GM18517 (cell line): ENCODE data around the gene DDX6.
"Not testable (repeated sequence)": the region's sequence is repeated elsewhere in the genome, so short reads cannot be mapped to it uniquely, and the experiment has no call there.

Experiments
- ATAC-seq: cut with Tn5 transposase; IDR thresholded peaks from one replicate; pipeline ENCODE4 v1.9.1; 2021; ENCODE audit warnings: mild to moderate bottlenecking, moderate library complexity; ENCODE audit not compliant: unreplicated experiment

The DDX6 gene

DNA sequence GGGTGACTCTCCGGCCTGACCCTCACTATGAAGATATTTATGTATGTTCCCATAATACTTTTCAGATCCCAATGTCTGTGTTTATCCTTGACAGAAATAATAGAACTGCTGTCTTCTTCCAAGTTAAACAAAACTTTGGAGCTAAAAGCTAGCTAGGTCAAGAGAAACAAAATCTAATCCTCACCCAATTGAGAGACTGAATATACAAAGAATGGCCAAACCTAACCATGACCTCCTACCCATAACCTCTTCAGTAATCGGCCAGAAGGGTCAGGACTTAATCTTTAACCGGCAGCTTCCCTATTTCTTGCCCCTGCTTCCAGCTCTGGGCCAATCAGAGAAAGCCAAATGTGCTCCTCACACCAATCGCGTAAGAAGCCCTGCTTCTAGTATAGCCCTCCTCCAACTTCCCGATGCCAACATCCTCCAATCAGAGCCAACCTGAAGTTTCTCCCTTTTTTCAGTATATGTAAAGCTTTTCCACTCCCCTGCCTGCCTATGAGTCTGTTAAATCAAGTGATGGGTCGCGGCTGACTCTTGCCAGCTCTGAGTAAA lies 1.7 kb upstream of the DDX6 start:
- ATAC-seq = peak; percentile 84

DNA sequence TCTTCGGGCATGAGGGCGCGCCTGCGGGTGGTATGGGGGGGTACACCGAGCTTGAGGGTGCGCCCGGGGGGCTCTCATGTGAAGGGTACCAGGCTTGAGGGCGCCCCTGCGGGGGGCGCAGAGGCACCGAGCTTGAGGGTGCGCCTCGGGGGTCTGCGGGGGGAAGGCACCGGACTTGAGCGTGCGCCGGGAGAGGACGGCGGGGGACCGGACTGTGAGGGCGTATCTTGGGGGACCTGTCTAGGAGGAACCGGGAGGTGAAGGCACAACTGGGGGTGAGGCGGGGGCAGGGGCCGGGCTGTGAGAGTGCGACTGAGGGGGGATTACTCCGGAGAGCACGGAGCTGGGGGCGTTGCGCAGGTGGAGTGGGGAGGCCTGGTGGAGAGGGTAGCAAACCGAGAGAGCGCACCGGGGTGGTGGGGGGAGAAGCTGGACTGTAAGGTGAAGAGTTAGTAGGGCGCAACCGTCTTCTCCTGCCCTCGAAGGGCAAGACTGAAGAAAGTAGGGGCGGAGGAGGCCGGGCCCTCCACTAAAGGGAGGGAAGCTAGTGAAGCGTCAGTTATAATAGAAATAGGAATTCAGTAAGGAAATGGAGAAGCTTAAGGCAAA lies 1.1 kb upstream of the DDX6 start:
- no peak for ATAC-seq

DNA sequence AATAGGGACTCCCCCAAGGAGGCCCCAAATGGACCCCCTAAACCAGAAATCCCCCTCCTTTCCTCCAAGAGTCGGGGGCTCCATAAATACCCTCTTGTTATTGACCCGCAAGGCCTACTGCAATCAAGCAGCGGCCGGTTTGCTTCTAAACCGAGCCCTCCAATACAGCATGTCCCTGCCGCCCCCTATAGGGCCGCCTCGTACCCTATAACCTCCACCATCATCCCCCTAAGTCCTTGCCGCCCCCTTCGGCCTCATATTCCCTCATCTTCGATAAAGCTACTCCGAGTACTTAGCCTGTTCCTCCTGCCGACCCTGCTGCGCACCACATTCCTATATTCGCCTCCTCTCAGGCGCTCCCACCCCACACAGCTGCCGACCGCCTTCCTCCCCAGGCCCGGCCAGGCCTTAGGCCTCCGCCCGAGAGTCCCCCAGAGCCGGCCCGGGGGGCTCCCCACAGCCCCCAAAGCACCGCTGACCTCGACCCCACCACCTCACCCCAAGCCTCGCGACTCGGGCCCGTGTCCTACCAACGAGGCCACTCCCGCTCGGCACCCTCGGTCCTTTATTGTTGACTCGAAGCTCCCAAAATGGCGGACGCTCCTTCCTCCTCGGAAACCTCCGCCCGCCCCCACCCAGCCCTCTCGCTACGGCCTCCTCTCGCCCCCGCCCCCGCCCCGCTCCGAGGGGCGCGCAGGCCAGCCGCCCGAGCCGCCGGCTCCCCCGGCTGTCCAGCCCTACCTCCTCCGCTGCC lies 430 bp downstream of the DDX6 start:
- no peak for ATAC-seq

DNA sequence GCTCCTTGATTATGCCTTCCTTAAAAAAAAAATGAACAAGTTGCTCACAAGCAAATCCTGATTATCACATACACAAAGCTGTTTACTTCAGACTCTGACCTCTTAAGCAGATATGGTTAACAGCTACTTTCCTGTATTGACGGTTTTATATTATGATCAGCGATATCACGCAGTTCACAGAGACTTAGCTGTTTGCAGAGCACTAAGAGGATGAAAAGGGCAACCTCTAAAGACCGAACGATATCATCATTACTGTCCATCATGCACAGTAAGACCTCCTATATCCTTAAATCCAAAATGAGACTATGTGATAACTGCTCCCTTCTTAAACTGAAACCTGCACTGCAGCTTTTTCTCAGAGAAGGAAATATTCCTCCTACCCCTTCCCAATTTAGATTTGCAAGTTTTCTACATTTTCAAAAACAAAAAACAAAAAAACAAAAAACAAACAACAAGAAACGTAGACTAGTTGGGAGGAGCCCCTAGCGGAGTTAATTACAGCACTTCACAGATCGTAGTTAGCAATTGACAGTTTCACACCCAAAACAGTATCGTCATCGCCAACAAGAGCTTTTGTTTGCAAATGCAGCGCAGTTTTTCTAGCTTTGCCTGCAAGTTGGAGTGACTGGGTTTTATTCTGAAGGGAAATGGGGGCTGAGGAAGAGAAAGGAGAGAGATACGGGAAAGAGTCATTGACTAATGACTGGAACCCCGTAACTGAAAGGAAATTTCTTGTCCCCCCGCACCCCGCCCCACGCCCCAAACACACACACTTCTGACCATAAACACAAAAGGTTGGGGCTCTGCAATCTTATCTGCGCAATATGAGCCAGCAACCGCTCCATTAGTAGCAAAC lies 1.2 kb downstream of the DDX6 start:
- ATAC-seq = no peak

DNA sequence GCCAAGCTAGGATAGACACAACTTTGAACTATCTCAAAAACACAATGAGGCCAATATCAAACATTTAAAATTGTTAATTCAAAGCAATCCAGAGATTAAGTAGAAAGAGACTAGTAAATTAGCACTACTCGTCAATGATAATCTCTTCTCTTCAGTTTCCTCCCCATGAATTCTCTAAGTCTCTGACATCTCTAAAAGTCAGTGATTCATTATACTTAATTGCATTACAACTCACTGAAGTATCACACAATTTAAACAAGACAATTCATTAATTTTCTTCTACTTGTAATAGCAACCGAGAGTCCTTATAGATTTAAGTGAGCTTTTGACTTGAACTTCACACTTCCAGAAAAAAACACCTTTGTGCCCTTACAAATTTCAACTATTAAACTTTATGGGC lies 4.3 kb downstream of the DDX6 start:
- ATAC-seq = no peak

DNA sequence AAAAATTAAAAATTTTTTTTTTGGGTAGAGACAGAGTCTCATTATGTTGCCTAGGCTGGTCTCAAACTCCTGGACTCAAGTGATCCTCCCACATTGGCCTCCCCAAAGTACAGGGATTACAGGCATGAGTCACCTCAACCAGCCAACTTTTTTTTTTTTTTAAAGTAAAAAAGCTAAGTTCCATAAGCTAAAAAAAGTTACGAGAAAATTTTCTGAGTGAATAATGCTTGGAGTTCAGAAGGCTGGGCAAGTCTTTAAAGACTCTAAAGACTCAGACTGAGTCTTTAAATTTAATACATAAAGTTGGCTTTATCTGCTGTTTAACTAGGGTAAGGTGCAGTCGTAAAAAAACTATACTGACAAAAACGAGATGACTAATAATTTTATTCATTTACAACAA lies 5.6 kb downstream of the DDX6 start:
- ATAC-seq = no peak

DNA sequence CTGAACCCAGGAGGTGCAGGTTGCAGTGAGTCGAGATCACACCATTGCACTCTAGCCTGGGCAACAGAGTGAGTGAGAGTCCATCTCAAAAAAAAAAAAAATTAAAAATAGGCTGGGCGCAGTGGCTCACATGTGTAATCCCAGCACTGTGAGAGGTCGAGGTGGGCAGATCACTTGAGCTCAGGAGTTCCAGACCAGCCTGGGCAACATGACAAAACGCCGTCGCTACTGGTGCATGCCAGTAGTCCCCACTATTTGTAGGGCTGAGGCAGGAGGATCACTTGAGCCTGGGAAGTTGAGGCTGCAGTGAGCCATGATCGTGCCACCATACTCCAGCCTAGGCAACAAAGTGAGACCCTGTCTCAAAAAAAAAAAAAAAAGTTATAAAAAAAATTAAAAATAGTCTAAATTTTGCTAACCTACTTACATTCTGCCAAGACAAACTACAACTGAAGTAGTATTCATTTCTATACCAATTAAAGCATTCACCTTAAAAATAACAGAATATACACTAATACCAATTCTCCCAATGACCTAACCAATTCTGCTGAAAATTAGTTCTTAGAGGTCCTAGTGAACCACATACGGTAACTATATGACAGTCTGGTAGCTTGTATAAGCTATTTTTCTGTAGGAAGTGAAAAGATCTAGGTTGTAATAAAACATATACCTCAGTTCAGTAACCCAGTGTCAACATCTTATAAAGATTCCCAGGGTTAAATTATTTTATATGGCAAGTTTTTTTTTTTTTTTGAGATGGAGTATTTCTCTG lies 7.1 kb downstream of the DDX6 start:
- ATAC-seq = no peak

DNA sequence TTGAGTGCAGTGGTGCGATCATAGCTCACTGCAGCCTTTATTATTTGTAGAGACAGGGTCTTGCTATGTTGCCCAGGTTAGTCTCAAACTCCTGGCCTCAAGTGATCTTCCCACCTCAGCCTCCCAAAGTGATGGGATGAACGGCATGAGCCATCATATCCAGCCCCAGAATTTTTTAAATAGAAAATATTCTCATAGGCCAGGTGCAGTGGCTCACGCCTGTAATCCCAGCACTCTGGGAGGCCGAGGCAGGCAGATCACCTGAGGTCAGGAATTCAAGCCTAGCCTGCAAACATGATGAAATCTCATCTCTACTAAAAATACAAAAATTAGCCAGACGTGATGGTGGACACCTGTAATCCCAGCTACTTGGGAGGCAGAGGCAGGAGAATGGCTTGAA lies 7.6 kb downstream of the DDX6 start:
- not testable (repeated sequence) for ATAC-seq

DNA sequence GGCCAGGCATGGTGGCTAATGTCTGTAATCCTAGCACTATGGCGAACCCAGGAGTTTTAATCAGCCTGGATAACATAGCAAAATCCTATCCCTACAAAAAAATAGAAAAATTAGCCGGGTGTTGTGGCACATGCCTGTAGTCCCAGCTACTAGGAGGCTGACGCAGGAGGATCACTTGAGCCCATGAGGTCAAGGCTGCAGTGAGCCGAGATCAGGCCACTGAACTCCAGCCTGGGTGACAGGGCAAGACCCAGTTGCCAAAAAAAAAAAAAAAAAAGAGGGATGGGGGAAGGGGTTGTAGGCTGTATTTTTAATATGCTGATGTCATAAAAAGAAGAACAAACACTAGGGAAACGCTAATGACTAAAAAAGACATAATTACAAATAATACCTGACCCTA lies 12.1 kb downstream of the DDX6 start:
- ATAC-seq = no peak

DNA sequence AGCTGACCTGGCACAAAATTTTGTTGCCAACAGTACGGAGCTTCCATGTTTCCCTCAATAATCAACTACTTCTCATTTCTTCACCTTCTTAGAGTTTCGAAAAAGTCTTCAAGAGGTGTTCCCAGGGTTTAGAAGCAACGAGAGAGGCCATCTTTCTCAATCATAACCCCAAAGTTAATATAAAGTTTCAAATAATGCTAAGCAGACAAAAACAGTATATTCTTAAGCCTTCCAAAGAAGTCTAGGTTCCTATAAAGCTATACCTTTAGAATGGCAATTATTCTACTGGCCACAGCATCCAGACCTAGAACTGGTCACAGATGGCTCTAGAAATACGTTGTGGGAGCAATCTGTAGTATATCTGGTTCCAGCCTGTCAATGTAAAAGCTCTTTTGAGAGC lies 16.9 kb downstream of the DDX6 start:
- no peak for ATAC-seq

DNA sequence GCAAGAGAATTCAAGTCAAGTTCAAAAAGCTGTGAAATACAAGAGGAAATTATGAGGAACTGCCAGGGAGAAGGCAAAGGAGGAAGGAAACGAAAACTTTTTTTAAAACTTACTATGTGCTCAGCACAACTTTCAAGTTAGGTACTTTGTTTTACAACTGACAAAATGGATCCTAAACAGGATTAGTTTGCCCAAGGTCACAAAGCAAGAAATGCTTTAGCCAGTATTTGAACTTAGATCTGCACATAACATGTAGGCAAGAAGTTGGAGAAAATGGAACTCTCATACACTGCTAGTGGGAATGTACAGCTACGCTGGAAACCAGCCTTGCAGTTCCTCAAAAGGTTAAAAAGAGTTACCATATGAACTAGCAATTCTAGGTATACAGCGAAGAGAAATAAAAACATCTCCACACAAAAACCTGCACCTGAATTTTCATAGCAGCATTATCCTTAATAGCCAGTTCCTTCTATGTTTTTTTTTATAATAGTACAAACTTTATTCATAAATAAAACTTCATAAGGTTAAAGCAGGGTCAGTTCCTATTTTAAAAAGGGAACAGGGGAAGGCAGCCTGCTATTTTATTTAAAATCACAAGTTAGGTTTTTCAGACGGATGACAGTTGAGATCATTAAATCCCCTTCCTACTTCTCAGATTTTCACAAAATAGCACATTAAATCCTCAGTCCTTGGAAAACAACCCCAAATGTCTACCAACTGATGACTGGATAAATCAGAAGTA lies 19.2 kb downstream of the DDX6 start:
- ATAC-seq = no peak

DNA sequence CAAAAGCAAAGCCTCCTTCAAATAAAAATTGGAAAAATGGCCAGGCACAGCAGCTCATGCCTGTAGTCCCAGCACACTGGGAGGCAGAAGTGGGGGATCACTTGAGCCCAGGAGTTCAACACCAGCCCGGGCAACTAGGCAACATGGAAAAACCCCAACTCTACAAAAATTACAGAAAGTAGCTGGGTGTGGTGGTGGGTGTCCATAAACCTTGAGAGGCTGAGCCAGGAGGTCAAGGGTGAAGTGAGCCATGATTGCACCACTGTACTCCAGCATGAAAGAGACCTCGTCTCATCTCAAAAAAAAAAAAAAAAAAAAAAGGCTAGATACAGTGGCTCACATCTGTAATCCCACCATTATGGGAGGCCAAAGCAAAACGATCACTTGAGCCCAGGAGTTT lies 22.3 kb downstream of the DDX6 start:
- no peak for ATAC-seq

DNA sequence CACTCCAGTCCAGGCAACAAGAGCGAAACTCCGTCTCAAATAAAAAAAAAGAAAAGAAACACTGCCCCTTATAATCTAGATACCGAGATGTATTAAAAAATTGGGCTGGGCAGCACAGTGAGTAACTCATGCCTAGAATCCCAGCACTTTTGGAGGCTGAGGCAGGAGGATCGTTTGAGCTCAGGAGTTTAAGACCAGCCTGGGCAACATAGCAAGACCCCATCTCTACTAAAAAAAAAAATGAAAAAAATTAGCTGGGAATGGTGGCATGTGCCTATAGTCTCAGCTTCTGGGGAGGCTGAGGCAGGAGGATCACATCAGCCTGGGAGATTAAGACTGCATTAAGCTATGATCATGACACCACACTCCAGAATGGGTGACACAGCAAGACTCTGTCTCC lies 24.9 kb downstream of the DDX6 start:
- ATAC-seq = no peak

DNA sequence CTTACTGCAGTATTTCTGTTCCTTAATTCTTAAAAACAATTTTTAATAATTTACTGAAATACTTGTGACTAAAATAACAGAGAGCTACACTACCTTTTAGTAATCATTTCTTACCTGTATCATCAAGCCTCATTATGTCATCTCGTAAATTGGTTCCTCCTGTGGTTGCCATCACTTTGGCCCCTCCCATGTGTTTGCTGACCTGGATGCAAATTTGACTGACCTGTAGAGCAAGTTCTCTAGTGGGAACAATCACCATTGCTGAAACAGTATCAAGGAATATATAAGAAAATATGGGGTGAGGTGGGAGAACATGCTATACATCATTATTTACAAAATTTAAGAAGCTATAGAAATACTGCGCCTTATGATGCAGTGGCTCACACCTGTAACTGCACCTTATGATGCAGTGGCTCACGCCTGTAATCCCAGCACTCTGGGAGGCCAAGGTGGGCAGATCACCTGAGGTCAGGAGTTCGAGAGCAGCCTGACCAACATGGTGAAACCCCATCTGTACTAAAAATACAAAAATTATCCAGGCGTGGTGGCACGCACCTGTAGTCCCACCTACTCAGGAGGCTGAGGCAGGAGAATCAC lies 25.8 kb downstream of the DDX6 start:
- ATAC-seq = not testable (repeated sequence)

DNA sequence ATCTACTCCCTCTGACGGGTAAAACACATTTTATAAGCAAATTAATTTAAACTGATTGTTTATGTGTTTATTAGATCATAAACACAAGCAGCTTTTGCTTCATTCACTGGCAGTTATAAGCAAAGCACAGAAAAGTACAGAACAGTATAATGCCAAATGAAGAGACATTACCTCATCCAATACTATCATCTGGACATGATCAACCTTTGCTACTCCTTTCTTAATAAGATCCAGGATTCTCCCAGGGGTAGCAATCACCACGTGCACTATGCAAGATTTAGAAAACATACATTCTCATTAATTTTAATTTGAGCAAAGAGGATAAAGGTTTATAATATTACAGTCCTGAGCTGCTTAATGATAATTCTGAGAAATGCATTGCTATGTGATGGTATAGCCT lies 27.9 kb downstream of the DDX6 start:
- ATAC-seq = no peak

DNA sequence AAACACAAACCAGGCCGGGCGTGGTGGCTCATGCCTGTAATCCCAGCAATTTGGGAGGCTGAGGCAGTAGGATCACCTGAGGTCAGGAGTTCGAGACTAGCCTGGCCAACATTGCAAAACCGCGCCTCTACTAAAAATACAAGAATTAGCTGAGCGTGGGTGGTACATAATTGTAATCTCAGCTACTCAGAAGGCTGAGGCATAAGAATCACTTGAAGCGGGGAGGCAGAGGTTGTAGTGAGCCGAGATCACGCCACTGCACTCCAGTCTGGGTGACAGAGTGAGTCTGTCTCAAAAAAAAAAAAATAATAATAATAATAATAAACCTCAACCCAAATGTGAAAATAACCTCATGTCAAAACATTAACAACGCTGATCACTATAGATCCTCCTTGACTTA lies 29.0 kb downstream of the DDX6 start:
- ATAC-seq = not testable (repeated sequence)

DNA sequence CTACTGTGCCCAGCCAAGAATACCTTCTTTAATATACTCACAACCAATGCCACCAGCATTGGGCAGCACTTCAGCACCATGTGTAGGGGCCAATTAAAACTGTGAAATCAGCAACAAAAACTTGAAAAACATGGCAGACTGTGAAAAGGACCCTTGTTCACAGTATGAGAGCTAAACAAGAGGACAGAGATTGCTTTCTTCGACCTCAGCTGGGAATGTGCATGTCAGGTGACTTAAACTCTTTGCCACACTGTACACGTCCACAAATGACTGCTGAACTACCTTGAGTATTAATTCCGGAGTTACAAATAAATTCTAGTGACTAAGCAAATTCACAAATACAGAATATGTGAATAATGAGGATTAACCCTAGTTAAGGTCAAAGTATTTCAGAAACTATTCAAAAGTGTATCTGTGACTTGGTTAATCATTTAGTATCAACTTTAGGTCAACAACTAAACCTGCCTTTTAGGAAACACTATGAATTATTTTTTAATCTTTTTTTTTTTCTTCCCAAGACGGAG lies 33.0 kb downstream of the DDX6 start:
- no peak for ATAC-seq

DNA sequence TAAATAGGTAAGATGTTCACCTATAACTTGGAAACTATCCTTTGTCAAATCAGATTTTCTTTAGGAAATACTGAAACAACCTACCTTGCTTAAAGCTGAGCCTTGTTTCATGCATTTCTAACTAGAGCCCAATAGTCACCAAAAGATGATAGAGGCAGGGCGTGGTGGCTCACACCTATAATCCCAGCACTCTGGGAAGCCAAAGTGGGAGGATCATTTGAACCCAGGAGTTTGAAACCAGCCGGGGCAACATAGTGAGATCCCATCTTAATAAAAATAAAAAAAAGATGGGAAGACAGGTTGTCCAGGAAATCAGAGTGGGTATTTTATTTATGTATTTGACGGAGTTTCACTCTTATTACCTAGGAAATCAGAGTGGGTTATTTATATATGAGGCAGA lies 38.3 kb downstream of the DDX6 start:
- ATAC-seq = no peak

DNA sequence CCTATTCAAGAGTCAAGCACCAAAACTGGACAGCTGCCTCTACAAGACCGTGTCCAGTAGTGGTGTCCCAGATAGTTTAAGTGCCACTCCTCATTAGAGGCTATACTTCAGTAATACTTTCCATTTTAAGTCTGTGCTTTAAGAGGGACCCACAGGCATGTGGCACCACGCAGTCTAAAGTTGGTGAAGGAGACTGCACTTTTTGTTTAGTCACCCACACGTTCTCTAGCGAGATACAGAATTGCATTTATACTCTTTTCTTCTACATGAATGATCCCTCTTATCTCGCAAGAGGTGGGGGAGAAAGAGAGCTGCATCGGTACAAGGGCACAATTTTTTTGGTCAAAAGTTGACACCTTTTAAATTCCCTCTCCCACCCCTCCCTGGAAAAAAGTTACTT lies 41.5 kb downstream of the DDX6 start:
- ATAC-seq = no peak

DNA sequence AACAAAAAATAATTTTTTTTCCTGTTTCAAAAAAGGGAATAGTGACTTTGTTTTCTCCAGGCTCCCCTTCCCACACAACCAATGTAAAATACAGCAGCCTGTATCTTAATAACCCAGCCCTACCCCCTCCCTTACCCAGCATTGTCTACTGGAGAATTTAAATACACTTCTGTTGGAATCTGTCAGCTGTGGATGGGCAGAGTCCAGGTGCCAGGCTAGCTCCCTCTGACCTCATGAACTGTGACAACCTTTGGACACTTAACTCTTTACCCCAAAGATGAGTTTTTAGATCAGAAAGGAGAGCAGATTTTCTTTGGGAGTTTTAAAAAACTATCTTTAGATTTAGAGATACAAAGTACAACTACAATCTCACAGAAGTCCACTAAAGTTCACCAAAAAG lies 42.9 kb downstream of the DDX6 start:
- ATAC-seq = no peak
